ENCODE measurements around the gene CCND1.

- no peak for TF ChIP-seq EZH2 (IDR thresholded peaks at IDR 0.05; ENCODE audit: borderline replicate concordance, control insufficient read depth, low read depth, low read length)
- no peak for TF ChIP-seq ZNF687 (IDR thresholded peaks at IDR 0.05)
- no peak for TF ChIP-seq BRCA1 (IDR thresholded peaks at IDR 0.05; ENCODE audit: low read depth, low read length)
- no peak for TF ChIP-seq SIN3A (IDR thresholded peaks at IDR 0.05; ENCODE audit: low read depth, low read length)
- TF ChIP-seq FOS (IDR thresholded peaks at IDR 0.05; ENCODE audit: borderline replicate concordance, extremely low read depth, insufficient read length): no peak
Measured at GRCh38 chr11:69703453-69703767, 62.5 kb downstream of the CCND1 start.
